Stimulated activated CD8-positive, alpha-beta memory T cell treated with anti-CD3 and anti-CD28 coated beads, Interleukin-7, amount 100 ng/mL, for 4 hours (primary cell): ENCODE measurements around the gene ADAMTS3.

ENCODE experiments used
- DNase-seq, 2 donors: peaks; one replicate each; pipeline ENCODE4 v3.0.0-alpha.2; 2020; ENCODE audit warnings: low read depth in 2 of 2

ADAMTS3 gene

GRCh38 chr4:72295966-72296557 is 273.0 kb downstream of the ADAMTS3 start:
- no peak for DNase-seq

- no peak for DNase-seq
These were observed 278.3 kb downstream of the ADAMTS3 start for GRCh38 chr4:72290737-72291136.

GRCh38 chr4:72286910-72287309 is 282.1 kb downstream of the ADAMTS3 start:
- no peak for DNase-seq

GRCh38 chr4:72286185-72286584 is 282.8 kb downstream of the ADAMTS3 start:
- DNase-seq = no peak

- DNase-seq = no peak
These were observed 285.7 kb downstream of the ADAMTS3 start for GRCh38 chr4:72283357-72283756.

GRCh38 chr4:72280252-72280651 is 288.8 kb downstream of the ADAMTS3 start:
- DNase-seq = no peak

- no peak for DNase-seq
These were observed 293.6 kb downstream of the ADAMTS3 start for GRCh38 chr4:72275381-72275780.

- DNase-seq = no peak
These were observed 294.8 kb downstream of the ADAMTS3 start for GRCh38 chr4:72274251-72274650.

- no peak for DNase-seq
These were observed 313.8 kb downstream of the ADAMTS3 start for GRCh38 chr4:72255269-72255668.

GRCh38 chr4:72243641-72244040 is 325.4 kb downstream of the ADAMTS3 start:
- no peak for DNase-seq

GRCh38 chr4:72239487-72240116 is 329.4 kb downstream of the ADAMTS3 start:
- DNase-seq = no peak
